SK-N-MC (cell line): ENCODE data around the gene ANKS1B.

Experiments used
- EZH2 ChIP-seq: fragments of 200-600 bp; sonication (generic); IDR thresholded peaks from one replicate; pipeline ENCODE4 v1.6.1; 2017; ENCODE audit warnings: antibody characterized with exemption
- FOXP2 ChIP-seq: optimal IDR thresholded peaks from 2 replicates; pipeline ENCODE3; 2011; ENCODE audit warnings: mild to moderate bottlenecking, moderate library complexity; ENCODE audit not compliant: insufficient read depth; ENCODE audit errors: extremely low read length, control extremely low read depth
- POLR2AphosphoS5 ChIP-seq: IDR thresholded peaks from 2 replicates; pipeline ENCODE4 v1.6.1; 2012; ENCODE audit warnings: mild to moderate bottlenecking, low read depth, low read length, borderline replicate concordance

- TF ChIP-seq POLR2AphosphoS5 (no peak), EZH2 (no peak), FOXP2 (no peak)
Measured at GRCh38 chr12:99707883-99708282, 276.9 kb downstream of the ANKS1B start.
